PC-3 (cell line): ENCODE data around the gene GRIN2A. TPM values are rescaled to one million over a fixed set of nuclear protein-coding genes. Genes with fewer than 3 reads are reported as not detected.

Experiments
- ATAC-seq: fragments of 200-7000 bp; cut with Tn5 transposase; 2 replicates; pipeline ENCODE4 v1.9.1; 2020; ENCODE audit warnings: mild to moderate bottlenecking, moderate library complexity
- BruUV-seq: library from RNA; stranded (reverse); fragments of 400-500 nt; replicated peaks from 2 replicates; lab custom pipeline; 2021; lab: Mats Ljungman, UMichigan
- CTCF ChIA-PET: fragments of 300-600 bp; sonication (Branson Sonifier 250); formaldehyde crosslinking; loops from one replicate; lab custom pipeline; 2022; ENCODE audit warnings: antibody characterized with exemption; lab: Charles Lee
- POLR2A ChIA-PET: fragments of 300-600 bp; sonication (Branson Sonifier 250); formaldehyde crosslinking; loops from one replicate; lab custom pipeline; 2022; ENCODE audit warnings: antibody characterized with exemption; ENCODE audit not compliant: unreplicated experiment; lab: Charles Lee
- DNase-seq: peaks from one replicate; pipeline ENCODE4 v3.0.0-alpha.2; 2015
- H2AFZ ChIP-seq: fragments of 300-600 bp; sonication (generic); 2 replicates; pipeline ENCODE4 v1.6.0; 2016; ENCODE audit warnings: antibody characterized with exemption, low read length
- H3F3A ChIP-seq: fragments of 300-600 bp; sonication (generic); one replicate; pipeline ENCODE4 v1.6.0; 2017; ENCODE audit warnings: antibody characterized with exemption, low read length, control low read depth, mild to moderate bottlenecking; ENCODE audit not compliant: unreplicated experiment
- H3K27ac ChIP-seq: fragments of 300-600 bp; sonication (generic); 2 replicates; pipeline ENCODE4 v1.5.1; 2016; ENCODE audit warnings: mild to moderate bottlenecking, low read length
- H3K27me3 ChIP-seq: fragments of 300-600 bp; sonication (generic); 2 replicates; pipeline ENCODE4 v1.6.1; 2016; ENCODE audit warnings: low read length, mixed read lengths
- H3K36me3 ChIP-seq: fragments of 300-600 bp; sonication (generic); 2 replicates; pipeline ENCODE4 v1.6.1; 2016; ENCODE audit warnings: low read depth, mixed run types, low read length, mixed read lengths
- H3K4me1 ChIP-seq: fragments of 300-600 bp; sonication (generic); 2 replicates; pipeline ENCODE4 v1.5.1; 2016; ENCODE audit warnings: low read length; ENCODE audit not compliant: insufficient read depth
- H3K4me2 ChIP-seq: fragments of 300-600 bp; sonication (generic); 2 replicates; pipeline ENCODE4 v1.6.0; 2016; ENCODE audit warnings: low read length
- H3K4me3 ChIP-seq: fragments of 300-600 bp; sonication (generic); 2 replicates; pipeline ENCODE4 v1.5.1; 2016; ENCODE audit warnings: mild to moderate bottlenecking, low read length, mixed read lengths
- H3K79me2 ChIP-seq: fragments of 300-600 bp; sonication (generic); 2 replicates; pipeline ENCODE4 v1.6.1; 2017; ENCODE audit warnings: low read length, mixed read lengths
- H3K9ac ChIP-seq: fragments of 300-600 bp; sonication (generic); 2 replicates; pipeline ENCODE4 v1.6.0; 2016; ENCODE audit warnings: mild to moderate bottlenecking, low read length
- H3K9me2 ChIP-seq: fragments of 300-600 bp; sonication (generic); replicated peaks from 2 replicates; pipeline ENCODE4 v1.6.1; 2016; ENCODE audit warnings: mixed run types, low read length, mixed read lengths
- H3K9me3 ChIP-seq: fragments of 300-600 bp; sonication (generic); 2 replicates; pipeline ENCODE4 v1.6.1; 2016; ENCODE audit warnings: low read length, mixed read lengths
- H4K20me1 ChIP-seq: fragments of 300-600 bp; sonication (generic); 2 replicates; pipeline ENCODE4 v1.6.1; 2016; ENCODE audit warnings: low read length, mixed read lengths
- EZH2 ChIP-seq: fragments of 300-600 bp; sonication (generic); IDR thresholded peaks from one replicate; pipeline ENCODE4 v1.6.1; 2017; ENCODE audit warnings: antibody characterized with exemption, mild to moderate bottlenecking, low read length; ENCODE audit not compliant: unreplicated experiment
- EZH2phosphoT487 ChIP-seq: fragments of 300-600 bp; sonication (generic); IDR thresholded peaks from 2 replicates; pipeline ENCODE4 v1.6.1; 2018; ENCODE audit warnings: mild to moderate bottlenecking, antibody characterized with exemption, low read length, borderline replicate concordance
- intact Hi-C: fragments of 100-400 bp; cut with micrococcal nuclease; formaldehyde crosslinking; loops from 2 replicates; pipeline ENCODE4 v1.9.0; 2023
- total RNA-seq: library from RNA; depleted of rRNA; stranded (reverse); fragments of >200 nt; gene quantifications from 2 replicates; pipeline ENCODE4 v1.2.3, GENCODE V29; 2014
- TF ChIP-seq, protein P1 (sequence below): fragments of 300-600 bp; sonication (generic); conservative IDR thresholded peaks from 2 replicates; pipeline ENCODE4 v1.5.1; 2017; ENCODE audit warnings: antibody characterized with exemption, low read depth, mild to moderate bottlenecking, low read length

GRIN2A gene
- total RNA-seq, 1 experiment from 2014 or later: 0.04 TPM

DNA sequence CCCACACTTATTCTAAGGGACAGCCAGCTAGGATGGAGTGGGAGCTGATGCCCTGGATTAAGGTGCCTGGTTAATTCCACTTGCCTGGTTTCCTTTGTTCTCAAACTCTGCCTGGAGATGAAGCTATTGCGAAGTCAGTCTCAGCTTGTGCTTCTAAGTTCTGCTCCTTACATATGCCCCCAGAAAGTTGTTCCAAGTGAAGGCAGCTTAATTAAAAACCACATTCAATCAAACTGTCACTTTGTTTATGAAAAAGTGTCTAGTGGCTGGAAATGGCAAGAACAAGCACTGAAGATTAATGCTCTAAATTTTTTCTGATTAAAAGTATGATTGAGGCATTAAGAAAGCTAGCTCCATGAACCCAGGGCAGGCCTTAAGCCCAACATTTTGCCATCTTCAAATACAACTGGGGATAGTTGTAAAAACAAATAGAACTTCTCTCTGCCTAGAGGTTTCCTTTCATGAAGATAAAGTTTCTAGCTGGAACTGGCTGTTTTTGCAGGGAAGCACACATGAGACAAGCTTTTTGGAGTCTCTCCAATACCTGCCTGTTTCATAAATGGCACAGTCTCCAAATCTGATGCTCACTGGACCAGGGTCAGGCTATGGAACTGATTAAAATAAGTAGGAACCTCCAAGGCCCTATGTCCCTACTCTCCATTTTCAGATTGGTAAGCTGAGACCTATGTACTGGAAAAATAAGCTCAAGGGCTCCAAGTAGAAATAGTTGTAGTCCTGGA lies 100.9 kb downstream of the GRIN2A start:
- no peak overlapping the region for H3K4me3 ChIP-seq
- CTCF ChIA-PET: no interaction called here
- H2AFZ ChIP-seq: no peak overlapping the region
- peak overlapping the region; percentile 81; the same call in 1 of the 2 replicates for H3K4me2 ChIP-seq
- H3K79me2 ChIP-seq: no peaks in the 10 kb centered on the region
- DNase-seq (no peak), ATAC-seq (no peak)
- H3K9me2 ChIP-seq: no peaks in the 10 kb centered on the region
- H3K27me3 ChIP-seq: no peaks in the 10 kb centered on the region
- POLR2A ChIA-PET: no interaction called here
- no peaks in the 10 kb centered on the region for H3K9me3 ChIP-seq
- peaks cover 2% of the 10 kb centered on the region for H3F3A ChIP-seq
- no peaks in the 10 kb centered on the region for H4K20me1 ChIP-seq
- H3K27ac ChIP-seq: peak overlapping the region; percentile 97
- H3K9ac ChIP-seq: peak overlapping the region; percentile 38; the same call in 1 of the 2 replicates
- no TSS peak for BruUV-seq
- H3K4me1 ChIP-seq: peaks cover 45% of the 10 kb centered on the region
- intact Hi-C loops: no loop called here
- H3K36me3 ChIP-seq: no peaks in the 10 kb centered on the region
- TF ChIP-seq EZH2 (no peak), EZH2phosphoT487 (no peak)
- TF ChIP-seq, protein P1, sequence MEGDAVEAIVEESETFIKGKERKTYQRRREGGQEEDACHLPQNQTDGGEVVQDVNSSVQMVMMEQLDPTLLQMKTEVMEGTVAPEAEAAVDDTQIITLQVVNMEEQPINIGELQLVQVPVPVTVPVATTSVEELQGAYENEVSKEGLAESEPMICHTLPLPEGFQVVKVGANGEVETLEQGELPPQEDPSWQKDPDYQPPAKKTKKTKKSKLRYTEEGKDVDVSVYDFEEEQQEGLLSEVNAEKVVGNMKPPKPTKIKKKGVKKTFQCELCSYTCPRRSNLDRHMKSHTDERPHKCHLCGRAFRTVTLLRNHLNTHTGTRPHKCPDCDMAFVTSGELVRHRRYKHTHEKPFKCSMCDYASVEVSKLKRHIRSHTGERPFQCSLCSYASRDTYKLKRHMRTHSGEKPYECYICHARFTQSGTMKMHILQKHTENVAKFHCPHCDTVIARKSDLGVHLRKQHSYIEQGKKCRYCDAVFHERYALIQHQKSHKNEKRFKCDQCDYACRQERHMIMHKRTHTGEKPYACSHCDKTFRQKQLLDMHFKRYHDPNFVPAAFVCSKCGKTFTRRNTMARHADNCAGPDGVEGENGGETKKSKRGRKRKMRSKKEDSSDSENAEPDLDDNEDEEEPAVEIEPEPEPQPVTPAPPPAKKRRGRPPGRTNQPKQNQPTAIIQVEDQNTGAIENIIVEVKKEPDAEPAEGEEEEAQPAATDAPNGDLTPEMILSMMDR: no peak

DNA sequence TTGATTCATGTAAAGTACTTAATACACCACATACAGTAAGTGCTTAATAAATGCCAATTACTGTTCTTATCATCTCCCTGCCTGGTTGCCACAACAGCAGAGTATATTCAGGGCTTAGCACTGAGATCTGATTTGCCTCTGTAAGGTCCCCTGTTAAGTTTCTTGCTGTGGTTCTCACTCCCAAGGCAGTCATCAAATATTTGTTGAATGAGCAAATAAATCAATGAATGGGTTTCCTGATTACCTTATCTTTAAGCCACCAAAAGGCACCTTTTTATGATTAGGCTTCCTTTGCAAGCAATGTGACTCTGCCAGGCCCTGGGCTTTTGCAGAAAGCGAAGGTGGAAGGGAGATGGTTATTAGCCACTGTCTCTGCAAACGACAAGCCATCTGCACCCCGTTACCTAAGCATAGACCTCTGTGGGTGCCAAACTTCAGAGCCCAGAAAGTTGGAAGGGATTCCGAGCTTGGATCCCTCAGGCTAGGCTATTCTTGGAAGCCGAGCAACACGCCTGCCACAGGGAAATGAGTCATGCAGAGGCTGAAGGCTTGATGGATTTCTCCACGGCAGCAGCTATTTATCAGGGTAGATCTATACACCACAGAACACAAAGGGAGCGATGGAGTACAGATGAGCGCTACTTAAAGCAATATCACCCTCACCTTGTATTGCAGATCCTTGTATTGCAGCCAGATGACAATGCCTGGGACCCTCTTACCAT lies 102.0 kb downstream of the GRIN2A start:
- intact Hi-C loops: no loop called here
- TF ChIP-seq EZH2: no peak
- no peak for TF ChIP-seq EZH2phosphoT487
- TF ChIP-seq, protein P1: no peak
- ChIA-PET CTCF (no interaction called here), POLR2A (no interaction called here)
- peak overlapping the region; percentile 48 for H3K9ac ChIP-seq
- peak overlapping the region; percentile 48; the same call in 1 of the 2 replicates for H3K4me3 ChIP-seq
- BruUV-seq: no TSS peak
- DNase-seq (peak; percentile 88), ATAC-seq (peak; percentile 67)
- H3K36me3 ChIP-seq: no peaks in the 10 kb centered on the region
- H3K79me2 ChIP-seq: no peaks in the 10 kb centered on the region
- H3K9me2 ChIP-seq: no peaks in the 10 kb centered on the region
- no peak overlapping the region; the same call in 1 of the 2 replicates for H2AFZ ChIP-seq
- peaks cover 2% of the 10 kb centered on the region for H3F3A ChIP-seq
- peak overlapping the region; percentile 97 for H3K27ac ChIP-seq
- H4K20me1 ChIP-seq: no peaks in the 10 kb centered on the region
- no peaks in the 10 kb centered on the region for H3K27me3 ChIP-seq
- peaks cover 52% of the 10 kb centered on the region for H3K4me1 ChIP-seq
- peak overlapping the region; percentile 81 for H3K4me2 ChIP-seq
- H3K9me3 ChIP-seq: no peaks in the 10 kb centered on the region

DNA sequence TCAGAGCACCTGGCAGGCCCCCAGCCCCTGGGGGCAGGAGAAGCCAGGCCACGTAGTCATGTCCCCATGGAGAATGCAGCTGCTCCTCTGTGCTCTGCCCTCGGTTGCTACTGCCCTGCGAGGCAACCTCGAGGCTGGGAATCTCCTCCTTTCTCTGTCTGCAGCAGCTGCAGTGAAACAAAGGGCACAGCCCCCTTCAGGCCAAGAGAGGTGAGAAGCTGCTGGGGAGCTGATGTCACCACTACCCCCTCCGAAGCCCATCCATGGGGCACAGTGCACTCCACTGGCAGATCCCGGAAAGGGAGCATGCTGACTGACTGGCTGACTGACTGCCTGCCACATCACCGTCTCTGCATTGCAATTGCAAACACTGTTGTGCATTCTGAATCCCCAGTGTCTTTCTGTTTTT lies 103.7 kb downstream of the GRIN2A start:
- POLR2A ChIA-PET: no interaction called here
- CTCF ChIA-PET: no interaction called here

More for the DNA sequence above, 103.7 kb downstream of the GRIN2A start:
- no peak overlapping the region for H2AFZ ChIP-seq
- no peak overlapping the region for H3K27ac ChIP-seq
- TF ChIP-seq, protein P1: no peak
- TF ChIP-seq EZH2: no peak
- no peak for TF ChIP-seq EZH2phosphoT487
- no peak overlapping the region for H3K4me2 ChIP-seq
- H3K9ac ChIP-seq: no peak overlapping the region
- H3K4me1 ChIP-seq: peaks cover 52% of the 10 kb centered on the region
- no peak overlapping the region for H3K4me3 ChIP-seq
- DNase-seq (no peak), ATAC-seq (no peak)
- no peaks in the 10 kb centered on the region for H4K20me1 ChIP-seq
- BruUV-seq: no TSS peak
- intact Hi-C loops: no loop called here
- peaks cover 2% of the 10 kb centered on the region for H3F3A ChIP-seq
- no peaks in the 10 kb centered on the region for H3K27me3 ChIP-seq
- no peaks in the 10 kb centered on the region for H3K79me2 ChIP-seq
- no peaks in the 10 kb centered on the region for H3K9me3 ChIP-seq
- H3K9me2 ChIP-seq: no peaks in the 10 kb centered on the region
- H3K36me3 ChIP-seq: no peaks in the 10 kb centered on the region
